ENCODE results near the gene TAAR9.
A peak's percentile ranks its signal among the peaks of the same experiment; 100 is the strongest.

The TAAR9 gene

GRCh38 chr6:132537977-132538376 is at the start of gene TAAR9:
Gene TAAR9 (plus strand): TSS chr6:132538277. CDS start chr6:132538290, 13 bp downstream.
- FAIRE-seq (no peak), DNase-seq (ENCODE audit: insufficient read length, low spot score) (no peak)

DNA sequence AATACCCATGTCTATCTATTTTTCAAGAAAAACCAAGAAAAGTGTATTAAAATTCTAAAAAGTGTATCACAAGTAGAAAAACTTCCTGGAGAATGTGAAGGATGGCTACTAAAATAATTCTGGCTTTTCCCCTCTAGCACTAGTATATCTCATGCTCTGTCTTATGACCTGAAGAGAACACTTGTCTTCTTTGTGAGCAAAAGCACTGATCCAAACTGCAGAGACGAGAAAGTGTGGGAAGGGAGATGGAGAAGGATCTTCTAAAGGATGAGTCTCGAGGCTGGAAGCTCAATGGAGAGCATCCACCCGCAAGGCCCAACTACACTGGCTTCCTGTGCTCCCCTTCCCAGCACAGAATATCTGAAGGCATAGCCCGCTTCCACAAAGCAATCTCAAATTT is 48.7 kb upstream of the TAAR9 start:
- DNase-seq (ENCODE audit: insufficient read length, low spot score): no peak
- no peak for FAIRE-seq

GRCh38 chr6:132490024-132490423 is 48.1 kb upstream of the TAAR9 start:
- FAIRE-seq: no peak
- no peak for DNase-seq (ENCODE audit: insufficient read length, low spot score)

GRCh38 chr6:132490478-132491204 is 47.4 kb upstream of the TAAR9 start:
- DNase-seq (ENCODE audit: insufficient read length, low spot score): no peak
- FAIRE-seq: no peak

DNA sequence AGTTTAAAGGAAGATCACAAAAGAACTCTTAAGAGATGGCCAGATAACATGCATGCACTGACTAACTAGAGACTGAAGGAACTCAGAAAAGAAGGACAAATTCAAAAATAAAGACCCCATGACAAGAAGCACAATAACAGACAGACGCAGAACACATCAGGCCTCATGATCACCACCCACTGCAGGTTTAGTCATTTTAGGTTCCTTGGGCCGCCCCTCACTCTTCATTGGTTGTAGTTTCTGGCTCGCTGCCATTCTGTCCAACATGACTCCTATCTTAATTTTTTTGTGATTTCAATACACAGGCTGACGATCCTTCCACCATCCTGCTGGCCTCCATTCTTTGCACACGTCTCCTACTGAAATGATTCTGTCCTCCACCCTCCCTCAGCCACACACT is 46.8 kb upstream of the TAAR9 start:
- FAIRE-seq (no peak), DNase-seq (ENCODE audit: insufficient read length, low spot score) (no peak)

DNA sequence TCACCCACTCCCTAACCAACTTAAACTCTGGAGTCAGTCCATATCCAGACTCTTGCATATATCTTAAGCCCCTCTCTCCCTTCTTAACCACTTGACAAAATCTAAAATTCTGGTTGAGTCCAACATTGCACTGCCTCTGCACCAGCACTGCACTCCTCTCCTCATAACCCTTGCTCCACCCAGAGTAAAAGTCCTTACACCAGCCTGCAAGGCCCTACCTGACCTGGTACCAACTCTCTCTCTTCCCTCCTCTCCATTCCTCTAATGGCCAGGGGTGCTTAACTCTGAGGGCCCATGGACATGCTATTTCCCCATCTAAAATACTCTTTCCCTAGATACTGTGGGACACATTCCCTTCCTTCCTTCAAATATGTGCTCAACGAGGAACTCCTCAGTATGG is 46.2 kb upstream of the TAAR9 start:
- DNase-seq (ENCODE audit: insufficient read length, low spot score): no peak
- no peak for FAIRE-seq

- FAIRE-seq (no peak), DNase-seq (ENCODE audit: insufficient read length, low spot score) (no peak)
Observed at GRCh38 chr6:132494954-132495353, 43.1 kb upstream of the TAAR9 start.

GRCh38 chr6:132495604-132496079 is 42.4 kb upstream of the TAAR9 start:
- no peak for DNase-seq (ENCODE audit: insufficient read length, low spot score)
- no peak for FAIRE-seq

DNA sequence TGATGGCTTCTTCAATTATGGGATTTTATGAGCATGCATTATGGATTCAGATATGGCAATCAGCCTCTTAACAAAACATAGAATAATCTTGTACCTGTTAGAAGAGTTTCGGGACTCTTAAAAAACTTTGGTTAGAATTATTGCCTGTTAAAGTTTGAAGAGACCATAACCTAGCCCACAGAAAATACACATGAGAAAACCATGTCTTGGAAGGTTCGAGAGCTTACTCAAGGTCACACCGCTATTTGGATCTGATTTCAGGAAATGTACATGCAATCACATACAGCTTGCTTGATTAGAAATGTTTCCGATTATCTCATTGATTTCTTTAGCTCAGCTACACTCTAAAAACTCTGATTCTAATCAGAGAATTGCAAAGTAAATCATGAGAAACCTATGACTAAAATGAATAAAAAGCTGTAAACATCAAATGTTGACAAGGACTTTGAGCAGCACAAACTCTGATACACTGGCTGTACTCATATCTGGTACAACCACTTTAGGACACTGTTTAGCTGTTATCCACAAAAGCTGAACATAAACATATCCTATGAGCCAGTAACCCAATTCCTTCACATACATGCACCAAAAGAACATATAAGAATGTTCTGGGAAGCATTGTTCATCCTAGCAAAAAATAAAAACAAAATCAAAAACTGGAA is 41.4 kb upstream of the TAAR9 start:
- DNase-seq (ENCODE audit: insufficient read length, low spot score): no peak
- no peak for FAIRE-seq

DNA sequence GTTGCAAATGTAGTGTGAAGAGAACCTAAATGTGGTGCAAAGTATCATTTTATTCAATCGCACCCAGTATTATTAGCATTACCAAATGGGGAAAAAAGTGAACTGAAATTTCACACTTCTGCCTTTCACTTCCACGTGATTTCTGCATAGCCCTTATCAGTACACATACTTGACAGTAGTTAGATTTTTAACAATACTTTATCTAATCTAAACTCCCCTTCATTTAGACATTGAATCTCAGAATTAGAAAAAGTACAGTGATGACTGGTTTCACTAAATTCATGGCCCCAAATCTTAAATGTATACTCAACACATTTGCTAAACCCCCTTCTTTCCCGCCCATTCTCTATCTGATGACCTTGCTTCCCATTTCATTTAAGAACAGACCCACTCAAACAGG is 39.4 kb upstream of the TAAR9 start:
- no peak for DNase-seq (ENCODE audit: insufficient read length, low spot score)
- no peak for FAIRE-seq

GRCh38 chr6:132499757-132500156 is 38.3 kb upstream of the TAAR9 start:
- DNase-seq (ENCODE audit: insufficient read length, low spot score) (no peak), FAIRE-seq (no peak)

DNA sequence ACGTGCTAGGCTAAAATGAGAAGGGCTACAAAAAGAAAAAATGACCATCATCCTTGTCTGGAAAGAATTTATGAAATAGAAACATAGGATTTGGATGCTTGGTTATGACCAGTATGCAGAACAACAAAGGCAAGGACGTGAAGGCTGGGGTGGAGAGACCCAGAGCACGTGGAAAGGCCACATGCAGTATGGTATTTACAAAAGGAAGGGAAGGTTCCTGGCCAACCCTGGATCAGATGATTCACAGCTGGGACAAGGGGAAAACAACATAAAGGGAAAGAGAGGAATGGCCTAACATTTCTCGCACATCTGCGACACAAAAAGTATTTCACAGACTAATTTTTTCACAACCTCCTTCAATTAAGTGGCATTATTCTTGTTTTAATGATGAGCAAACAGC is 33.3 kb upstream of the TAAR9 start:
- FAIRE-seq: no peak
- DNase-seq (ENCODE audit: insufficient read length, low spot score): no peak

DNA sequence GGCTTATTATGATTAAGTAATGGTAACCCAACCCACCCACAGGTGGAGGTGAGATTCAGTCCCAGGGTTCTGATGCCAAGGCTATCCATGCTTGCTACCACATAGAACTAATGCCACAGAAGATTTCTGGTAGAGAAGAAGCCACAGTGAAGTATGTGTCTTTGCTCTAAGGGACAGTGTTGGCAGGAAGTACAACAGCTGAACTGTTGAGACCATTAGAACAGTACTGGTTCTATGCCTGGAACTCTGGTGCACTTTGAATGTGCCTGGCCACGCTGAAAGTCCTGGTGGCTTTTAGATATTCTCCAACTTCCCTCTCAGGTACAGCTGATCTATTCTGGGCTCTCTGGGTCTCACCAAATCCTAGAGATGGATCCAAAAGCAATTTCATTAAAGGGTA is 32.9 kb upstream of the TAAR9 start:
- DNase-seq (ENCODE audit: insufficient read length, low spot score): no peak
- FAIRE-seq: no peak

DNA sequence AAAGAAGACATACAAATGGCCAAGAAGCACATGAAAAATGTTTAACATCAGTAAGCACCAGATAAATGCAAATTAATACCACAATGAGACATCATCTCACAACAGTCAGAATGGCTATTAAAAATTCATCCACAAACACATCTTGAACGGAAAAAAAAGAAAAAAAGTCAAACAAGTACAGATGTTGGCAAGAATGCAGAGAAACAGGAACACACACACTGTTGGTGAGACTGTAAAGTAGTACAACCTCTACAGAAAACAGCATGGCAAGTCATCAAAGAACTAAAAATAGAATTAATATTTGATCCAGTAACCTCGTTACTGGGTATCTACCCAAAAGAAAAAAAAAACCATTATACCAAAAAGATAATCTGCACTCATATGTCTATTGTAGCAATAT is 31.6 kb upstream of the TAAR9 start:
- DNase-seq (ENCODE audit: insufficient read length, low spot score) (no peak), FAIRE-seq (no peak)

DNA sequence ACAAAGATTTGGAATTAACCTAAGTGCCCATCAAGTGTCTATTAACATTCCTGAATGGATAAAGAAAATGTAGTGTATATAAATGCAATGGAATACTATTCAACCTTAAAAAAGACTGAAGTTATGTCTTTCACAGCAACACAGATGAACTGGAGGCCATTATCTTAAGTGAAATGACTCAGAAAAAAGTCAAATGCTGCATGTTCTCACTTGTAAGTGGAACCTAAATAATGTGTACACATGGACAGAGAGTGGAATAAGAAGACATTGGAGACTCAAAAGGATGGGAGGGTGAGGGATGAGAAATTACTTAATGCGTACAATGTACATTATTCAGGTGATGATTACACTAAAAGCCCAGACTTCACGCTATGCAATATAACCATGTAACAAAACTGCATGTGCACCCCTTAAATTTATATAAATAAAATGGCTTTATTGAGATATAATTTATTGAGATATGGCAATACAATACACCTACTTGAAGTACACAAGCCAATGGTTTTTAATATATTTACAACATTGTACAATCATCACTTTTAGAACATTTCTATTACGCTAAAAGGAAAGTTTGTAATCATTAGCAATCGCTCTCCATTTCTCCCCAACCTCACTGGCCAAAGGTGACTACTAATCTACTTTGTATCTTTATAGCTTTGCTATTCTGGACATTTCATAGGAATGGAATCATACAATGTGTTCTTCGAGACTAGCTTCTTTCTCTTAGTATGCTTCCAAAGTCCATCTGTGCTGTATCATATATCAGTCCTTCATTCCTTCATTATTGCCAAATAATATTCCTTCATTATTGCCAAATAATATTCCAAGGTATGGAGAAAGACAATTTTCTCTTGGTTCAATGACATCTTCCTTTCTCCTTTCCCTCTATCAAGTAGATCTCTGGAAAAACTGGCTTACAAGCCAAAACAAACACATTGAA is 30.9 kb upstream of the TAAR9 start:
- DNase-seq (ENCODE audit: insufficient read length, low spot score) (no peak), FAIRE-seq (no peak)

- DNase-seq (ENCODE audit: insufficient read length, low spot score): no peak
- no peak for FAIRE-seq
Observed at GRCh38 chr6:132511210-132511830, 26.8 kb upstream of the TAAR9 start.

DNA sequence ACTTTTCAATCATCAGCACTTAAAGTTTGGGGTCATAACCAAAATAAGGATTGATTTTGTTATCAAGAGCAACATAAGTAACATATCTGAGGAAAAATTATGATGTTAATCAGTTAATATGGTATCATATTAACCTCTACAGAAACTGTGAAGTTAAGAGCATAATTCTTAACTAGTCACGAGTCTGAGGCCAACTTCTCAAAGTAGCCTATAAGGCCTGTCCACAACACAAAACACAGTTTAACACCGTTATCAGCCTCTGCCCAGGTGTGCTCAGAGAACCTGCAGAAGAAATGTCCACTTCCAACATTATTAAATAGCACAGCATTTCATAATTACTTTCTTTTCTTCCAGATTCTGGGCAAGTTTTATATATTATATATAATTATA is 26.3 kb upstream of the TAAR9 start:
- DNase-seq (ENCODE audit: insufficient read length, low spot score): no peak
- no peak for FAIRE-seq

DNA sequence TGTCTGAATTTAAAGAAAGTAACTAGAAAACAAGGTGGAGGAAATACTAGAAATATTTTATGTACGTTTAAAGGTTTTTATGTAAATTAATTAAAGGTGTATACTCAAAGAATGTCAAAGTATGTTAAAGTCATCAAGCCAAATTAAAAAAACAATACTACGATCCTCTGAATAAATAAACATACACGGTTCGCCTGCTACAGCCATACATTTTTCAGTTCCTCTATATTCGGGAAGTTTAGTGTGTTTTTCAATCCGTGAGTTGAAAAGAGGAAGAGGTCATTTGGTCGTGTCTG is 25.8 kb upstream of the TAAR9 start:
- FAIRE-seq: no peak

DNA sequence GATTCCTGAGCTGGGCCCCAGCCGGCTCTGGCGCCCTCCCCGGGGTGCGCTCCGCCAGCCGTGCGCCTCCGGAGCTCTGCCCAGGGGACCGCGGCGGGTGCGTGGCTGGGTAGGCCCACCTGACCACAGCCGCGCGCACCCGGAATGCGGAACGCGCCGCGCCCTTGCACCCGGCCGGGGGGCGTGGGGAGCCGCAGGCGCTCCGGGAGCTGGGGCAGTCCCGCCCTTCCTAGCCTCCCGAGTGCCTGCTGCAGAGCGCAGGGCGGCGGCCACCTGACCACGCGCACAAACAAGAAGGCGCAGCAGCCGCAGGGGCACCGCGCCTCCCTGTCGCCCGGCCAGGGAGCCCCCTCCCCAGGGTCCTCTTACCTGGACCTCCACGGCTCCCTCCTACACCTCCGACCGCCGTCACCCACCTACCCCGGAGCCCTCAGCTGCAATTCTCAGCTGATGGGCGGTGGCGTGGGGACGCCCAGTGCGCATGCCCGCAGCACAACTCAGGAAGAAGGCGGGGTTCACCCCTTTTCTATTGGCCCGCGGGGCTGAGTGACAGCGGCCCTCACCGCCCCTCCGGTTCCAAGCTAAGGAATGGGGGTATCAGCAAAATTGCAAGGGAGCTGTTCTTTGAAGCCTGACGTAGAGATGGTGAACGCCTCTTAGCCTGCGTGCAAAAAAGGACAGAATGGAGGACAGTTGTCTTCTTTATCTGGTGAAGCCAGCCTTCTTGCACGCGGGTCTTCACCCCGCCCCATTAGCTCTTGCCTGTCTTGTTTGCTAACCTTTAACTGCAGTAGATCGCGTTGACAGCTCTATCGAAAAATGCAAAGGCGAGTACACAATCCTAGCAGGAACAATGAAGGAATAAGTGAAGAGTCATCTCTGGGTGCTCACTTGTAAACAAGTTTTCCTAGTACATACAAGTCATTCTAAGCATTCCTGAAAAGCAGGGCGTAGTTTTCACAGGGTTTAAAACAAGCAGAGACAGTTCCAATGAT is 25.1 kb upstream of the TAAR9 start, which contains the start of gene STX7:
Gene STX7, minus strand, starts transcription at position 479 of the 995 bp plus-strand sequence. CDS start 9,586 bp downstream, outside the sequence.
- peak; percentile 93 for DNase-seq (ENCODE audit: insufficient read length, low spot score)
- FAIRE-seq: peak; percentile 71

More for the DNA sequence above, 25.8 kb upstream of the TAAR9 start:
- no peak for DNase-seq (ENCODE audit: insufficient read length, low spot score)

Data from HTR-8/SVneo (cell line).